Transverse colon (tissue), 4 donors: ENCODE measurements around the gene PAPPA.

ENCODE experiments used
- CTCF ChIP-seq, 5 experiments: fragments of 200-600 bp in 3 of 5; fragments of 450-650 bp in 2 of 5; sonication (generic) in 3 of 5; IDR thresholded peaks; 1 replicate in 2 of 5; 2 replicates in 3 of 5; pipeline ENCODE4 v1.5.1; 2016 to 2017; ENCODE audit warnings: antibody characterized with exemption in 5 of 5, inconsistent platforms in 3 of 5, mild to moderate bottlenecking in 2 of 5, moderate library complexity in 1 of 5
- EP300 ChIP-seq: sonication (generic); formaldehyde crosslinking; IDR thresholded peaks from one replicate; pipeline ENCODE4 v1.6.1; 2017; ENCODE audit warnings: antibody characterized with exemption, low read depth
- POLR2A ChIP-seq: fragments of 450-650 bp; IDR thresholded peaks from one replicate; pipeline ENCODE4 v1.6.1; 2016; ENCODE audit warnings: antibody characterized with exemption, mild to moderate bottlenecking, moderate library complexity
- POLR2AphosphoS5 ChIP-seq, 3 donors: sonication (generic); formaldehyde crosslinking; IDR thresholded peaks; one replicate each; pipeline ENCODE4 v1.6.1; 2016; ENCODE audit warnings: antibody characterized with exemption in 3 of 3

- TF ChIP-seq CTCF (IDR thresholded peaks at IDR 0.05): no peak
- TF ChIP-seq POLR2A: no peak
- TF ChIP-seq EP300: no peak
- no peak for TF ChIP-seq POLR2AphosphoS5 (IDR thresholded peaks at IDR 0.05)
Measured at GRCh38 chr9:116335392-116335791, 181.8 kb downstream of the PAPPA start.
